ENCODE data around the gene LMO7.
"Not testable (repeated sequence)": the region's sequence is repeated elsewhere in the genome, so short reads cannot be mapped to it uniquely, and the experiment has no call there.

Gene LMO7

DNA sequence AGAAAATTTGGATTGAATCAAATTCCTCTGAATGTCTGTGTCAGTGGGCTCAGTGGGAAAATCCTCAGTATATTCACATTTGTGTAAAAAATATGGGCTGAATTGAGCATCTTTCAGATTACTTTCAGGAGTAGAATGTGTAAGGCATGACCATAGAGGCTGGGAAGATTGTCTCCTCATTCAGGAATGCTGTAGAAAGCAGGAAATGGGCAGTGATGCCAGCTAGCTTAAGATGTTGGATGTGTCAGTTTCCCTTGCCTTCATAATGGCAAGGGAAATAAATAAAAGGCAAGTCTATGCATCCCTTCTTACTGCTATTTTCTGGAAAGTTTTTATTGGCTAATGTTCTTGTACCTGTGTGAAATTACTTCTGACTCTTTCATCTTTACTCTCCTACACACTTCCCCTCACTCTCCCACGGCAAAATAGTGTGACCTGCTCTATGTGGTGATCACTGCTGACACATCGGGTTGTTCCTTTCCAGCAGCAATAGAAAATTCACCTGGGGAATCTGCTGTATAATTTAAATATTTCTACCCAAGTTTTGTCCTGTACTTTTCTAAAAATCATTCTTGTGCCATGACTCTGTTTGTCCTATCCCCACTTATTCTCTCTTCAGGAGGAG, 103.2 kb downstream of the LMO7 start:
- DNase-seq (ENCODE audit: low read depth in 1 of 2, low spot score in 1 of 2) = no peak

DNA sequence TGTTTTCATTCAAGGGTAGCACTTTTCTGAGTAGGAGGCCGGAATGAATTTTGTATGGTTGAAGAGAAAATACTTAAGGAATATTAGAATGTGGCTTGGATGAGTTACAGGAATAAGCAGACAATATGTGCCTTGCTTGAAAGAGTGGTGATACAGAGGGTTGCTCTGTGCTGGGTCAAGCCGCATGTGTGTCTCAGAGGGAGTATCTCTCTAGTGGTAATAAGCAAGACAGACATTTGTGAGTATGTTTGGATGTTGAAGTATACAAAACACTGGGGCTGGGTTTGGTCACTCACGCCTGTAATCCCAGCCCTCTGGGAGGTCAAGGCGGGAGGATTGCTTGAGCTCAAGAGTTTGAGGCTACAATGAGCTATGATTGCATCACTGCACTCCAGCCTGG, 103.9 kb downstream of the LMO7 start:
- DNase-seq (ENCODE audit: low read depth in 1 of 2, low spot score in 1 of 2) = no peak

DNA sequence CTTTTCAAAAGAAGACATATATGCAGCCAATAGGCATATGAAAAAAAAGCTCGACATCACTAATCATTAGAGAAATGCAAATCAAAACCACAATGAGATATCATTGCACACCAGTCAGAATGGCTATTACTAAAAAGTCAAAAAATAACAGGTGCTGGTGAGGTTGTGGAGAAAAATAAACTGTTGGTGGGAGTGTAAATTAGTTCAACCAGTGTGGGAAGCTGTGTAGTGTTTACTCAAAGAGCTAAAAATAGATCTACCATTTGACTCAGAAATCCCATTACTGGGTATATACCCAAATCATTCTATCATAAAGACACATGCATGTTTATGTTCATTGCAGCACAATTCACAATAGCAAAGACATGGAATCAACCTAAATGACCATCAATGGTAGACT, 106.9 kb downstream of the LMO7 start:
- DNase-seq (ENCODE audit: low read depth in 1 of 2, low spot score in 1 of 2) = not testable (repeated sequence)

DNA sequence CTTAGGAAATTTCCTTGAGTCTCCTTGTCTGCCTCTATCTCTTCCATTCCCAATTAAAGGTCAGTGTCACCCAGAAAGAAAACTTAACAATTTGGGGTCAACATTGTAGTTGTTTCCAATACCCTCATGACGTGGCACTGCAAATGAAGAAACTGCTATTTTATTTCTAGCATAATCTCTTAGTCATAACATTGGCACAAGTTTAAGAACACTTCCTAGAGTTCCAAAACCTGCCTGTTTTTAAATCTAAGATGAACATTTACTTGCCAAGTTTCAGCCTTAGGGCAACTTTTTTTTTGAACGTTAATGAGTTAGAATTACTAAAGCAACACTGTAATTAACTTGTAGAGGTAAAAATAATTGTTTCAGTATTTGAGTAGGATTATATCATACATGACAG, 108.0 kb downstream of the LMO7 start:
- no peak for DNase-seq (ENCODE audit: low read depth in 1 of 2, low spot score in 1 of 2)

DNA sequence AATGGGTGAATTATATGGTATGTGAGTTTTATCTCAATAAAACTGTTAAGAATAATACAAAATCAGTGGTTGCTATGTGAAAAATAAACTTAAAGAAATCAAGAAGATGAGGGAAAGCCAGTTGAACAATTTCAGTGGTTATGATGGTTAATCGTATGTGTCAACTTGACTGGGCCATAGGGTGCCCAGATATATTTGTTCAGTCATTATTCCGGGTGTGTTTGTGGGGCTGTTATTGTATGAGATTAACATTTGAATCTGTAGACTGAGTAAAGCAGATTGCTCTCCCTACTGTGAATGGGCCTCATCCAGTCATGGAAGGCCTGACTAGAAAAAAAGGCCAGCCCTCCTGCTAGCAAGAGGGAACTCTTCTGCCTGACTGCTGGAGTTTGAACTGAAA, 109.3 kb downstream of the LMO7 start:
- no peak for DNase-seq (ENCODE audit: low read depth in 1 of 2, low spot score in 1 of 2)

DNA sequence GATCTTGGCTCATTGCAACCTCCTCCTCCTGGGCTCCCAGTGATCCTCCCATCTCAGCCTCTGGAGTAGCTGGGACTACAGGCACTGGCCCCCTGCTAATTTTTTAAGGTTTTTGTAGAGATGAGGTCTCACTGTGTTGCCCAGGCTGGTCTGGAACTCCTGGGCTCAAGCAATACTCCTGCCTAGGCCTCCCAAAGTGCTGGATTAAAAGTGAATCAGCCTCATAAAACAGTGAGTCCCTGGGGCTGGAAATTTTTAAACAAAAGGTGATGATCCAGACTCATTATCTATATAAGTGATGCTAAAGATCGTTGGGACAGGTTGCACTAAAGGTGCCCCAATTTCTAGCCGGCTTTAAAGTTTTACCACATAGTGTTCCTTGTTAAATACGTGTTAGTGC, 112.7 kb downstream of the LMO7 start:
- DNase-seq (ENCODE audit: low read depth in 1 of 2, low spot score in 1 of 2) = no peak

DNA sequence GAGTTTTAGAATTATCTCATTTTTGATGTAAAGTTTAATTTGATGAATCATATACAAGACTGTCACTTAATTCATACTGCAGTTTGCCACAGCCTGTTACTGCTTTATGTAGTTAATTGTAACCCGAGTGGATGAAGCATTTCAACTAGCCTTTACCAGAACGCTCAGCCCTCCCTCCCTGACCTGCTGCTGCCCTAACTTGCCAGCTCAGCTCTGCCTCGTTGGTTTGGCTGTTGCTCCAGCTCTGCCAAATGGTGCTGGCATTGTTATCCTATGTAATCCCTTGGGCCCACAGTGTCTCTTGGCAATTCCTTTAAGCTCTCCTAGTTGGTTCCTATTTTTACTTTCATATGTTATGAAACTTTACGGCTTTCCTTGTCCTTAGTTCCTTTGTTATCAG, 113.3 kb downstream of the LMO7 start:
- no peak for DNase-seq (ENCODE audit: low read depth in 1 of 2, low spot score in 1 of 2)

DNA sequence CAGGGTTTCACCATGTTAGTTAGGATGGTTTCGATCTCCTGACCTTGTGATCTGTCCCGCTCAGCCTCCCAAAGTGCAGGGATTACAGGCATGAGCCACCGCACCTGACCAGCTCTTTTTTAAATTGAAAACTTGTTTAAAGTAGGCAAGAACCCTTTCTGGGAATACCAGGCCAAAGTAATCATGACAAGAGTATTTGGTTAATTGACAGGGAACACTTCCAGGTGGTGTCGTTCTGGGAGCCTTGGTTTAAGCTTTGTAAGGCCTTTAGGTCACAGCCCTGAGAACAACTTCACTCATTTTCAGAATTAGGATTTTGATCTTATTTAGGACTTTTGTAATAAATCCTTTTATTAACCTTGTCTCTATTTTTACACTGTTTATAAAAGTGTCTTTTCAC, 115.2 kb downstream of the LMO7 start:
- DNase-seq (ENCODE audit: low read depth in 1 of 2, low spot score in 1 of 2) = no peak

DNA sequence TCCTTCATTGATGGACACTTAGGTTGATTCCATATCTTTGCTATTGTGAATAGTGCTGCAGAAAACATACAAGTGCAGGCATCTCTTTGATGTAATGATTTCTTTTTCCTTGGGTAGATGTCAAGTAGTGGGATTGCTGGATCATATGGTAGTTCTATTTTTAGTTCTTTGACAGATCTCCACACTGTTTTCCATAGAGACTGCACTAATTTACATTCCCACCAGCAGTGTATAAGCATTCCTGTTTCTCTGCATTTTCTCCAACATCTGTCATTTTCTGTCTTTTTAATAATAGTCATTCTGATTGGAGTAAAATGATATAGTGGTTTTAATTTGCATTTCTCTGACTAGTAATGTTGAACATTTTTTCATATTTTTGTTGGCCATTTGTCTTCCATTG, 116.7 kb downstream of the LMO7 start:
- DNase-seq (ENCODE audit: low read depth in 1 of 2, low spot score in 1 of 2) = no peak

DNA sequence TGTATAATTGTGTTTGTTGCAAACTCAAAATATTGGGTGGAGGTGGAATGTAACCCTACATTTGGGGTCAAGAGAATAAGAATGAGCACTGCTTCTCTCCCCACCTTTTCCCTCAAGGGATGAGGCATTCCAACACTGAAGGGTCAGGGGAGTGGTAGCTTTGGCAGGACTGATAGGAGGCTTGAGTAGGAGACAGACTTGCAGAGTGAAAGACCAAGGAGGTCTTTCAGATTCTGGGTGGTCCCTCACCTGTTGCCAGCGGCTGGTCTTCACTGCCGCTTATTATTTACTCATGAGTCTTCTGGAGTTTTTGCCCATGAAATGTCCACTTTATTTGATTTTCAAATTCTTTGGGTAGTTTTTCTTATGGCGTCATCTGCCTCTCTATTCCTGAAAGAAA, 118.8 kb downstream of the LMO7 start:
- no peak for DNase-seq (ENCODE audit: low read depth in 1 of 2, low spot score in 1 of 2)

DNA sequence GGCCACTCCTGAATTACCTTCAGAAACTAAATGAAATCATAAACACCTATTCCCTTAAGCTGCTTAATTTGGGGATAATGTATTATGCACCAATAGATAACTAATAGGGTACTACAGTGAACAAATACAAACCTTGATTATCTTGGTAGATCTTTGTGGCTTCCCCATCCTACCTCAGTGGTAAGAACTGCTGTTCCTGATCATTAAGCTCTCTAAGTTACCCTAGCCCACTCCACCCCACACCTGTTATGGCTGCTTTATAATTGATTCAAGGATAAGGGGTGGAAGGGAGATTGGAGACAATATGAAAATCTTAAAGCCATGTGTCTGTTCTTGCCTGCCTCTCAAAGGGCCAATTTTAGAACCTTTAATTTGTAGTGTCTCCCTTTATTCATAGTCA, 121.2 kb downstream of the LMO7 start:
- no peak for DNase-seq (ENCODE audit: low read depth in 1 of 2, low spot score in 1 of 2)

DNA sequence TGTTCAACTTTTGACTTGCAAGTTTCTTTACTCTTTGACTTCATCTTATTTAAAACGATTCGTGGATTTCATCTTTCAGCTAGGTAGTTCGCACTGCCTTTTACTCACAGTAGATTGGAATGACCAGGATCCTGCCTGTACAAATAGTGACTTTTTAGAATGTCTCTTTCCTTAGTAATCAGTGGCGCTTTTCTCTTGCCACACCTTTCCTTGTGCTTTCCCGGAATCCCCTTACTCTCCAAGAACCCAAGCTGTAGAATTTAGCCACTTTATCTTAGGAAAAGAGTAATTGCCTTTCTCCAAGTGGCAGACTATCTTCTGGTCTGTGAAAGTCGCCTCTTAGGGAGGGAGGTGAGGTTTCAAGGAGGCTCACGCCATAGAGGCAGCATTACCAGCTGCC, 123.4 kb downstream of the LMO7 start:
- no peak for DNase-seq (ENCODE audit: low read depth in 1 of 2, low spot score in 1 of 2)

DNA sequence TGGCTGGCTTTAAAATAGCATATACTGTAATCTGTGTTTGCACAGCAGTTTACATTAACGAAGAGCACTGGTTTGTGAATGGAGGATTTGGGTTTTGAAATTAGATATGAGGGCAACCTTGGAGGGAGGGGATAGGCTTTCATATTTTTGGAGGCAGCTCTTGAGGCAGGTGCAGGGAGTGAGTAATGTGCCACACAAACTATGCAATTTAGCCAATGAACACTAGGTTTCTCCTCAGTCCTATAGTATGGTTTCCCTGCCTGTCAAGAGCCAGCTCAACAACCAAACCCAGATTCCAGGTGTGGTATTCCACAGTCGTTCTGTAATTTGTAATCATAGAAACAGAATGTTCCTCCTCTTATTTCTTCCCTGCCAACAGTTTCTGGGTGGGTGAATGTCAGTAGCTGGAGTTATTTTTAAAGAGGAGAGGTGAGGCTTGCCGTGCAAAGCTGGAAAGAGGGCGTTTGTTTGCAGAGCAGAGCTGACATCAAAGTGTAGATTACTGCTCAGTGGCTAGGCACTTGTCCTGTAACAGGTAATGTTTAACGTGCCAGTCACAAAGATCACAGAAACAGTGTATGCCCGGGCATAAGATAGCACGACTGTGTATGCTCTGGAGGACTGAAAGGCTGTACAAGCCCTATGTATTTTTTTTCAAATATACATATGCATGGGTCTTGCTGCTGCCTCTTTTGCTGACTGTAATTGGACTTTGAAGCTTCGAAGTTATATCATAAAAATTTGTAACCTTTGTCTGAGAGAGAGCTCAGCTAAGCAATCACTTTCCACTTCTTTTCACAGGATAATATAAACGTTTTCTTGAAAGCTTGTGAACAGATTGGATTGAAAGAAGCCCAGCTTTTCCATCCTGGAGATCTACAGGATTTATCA, 124.2 kb downstream of the LMO7 start:
- DNase-seq (ENCODE audit: low read depth in 1 of 2, low spot score in 1 of 2) = no peak

DNA sequence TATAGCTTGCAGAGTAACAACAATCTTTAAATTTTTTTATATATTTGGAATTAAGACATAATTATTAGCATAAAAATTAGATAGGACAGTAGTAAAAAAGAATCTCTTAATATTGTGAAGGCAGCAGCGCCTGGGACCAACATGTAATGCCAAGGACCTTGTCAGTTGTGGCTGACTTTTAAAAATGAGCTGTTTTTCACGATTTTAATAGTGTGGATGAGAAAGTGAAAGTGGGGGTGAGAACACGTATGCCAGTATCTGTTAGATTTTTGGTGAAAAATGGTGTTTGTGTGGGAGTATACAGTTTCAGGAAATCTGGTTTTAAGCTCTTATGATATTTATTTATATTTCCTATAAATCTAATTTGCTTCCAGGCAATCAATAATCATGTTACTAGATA, 125.2 kb downstream of the LMO7 start:
- no peak for DNase-seq (ENCODE audit: low read depth in 1 of 2, low spot score in 1 of 2)

DNA sequence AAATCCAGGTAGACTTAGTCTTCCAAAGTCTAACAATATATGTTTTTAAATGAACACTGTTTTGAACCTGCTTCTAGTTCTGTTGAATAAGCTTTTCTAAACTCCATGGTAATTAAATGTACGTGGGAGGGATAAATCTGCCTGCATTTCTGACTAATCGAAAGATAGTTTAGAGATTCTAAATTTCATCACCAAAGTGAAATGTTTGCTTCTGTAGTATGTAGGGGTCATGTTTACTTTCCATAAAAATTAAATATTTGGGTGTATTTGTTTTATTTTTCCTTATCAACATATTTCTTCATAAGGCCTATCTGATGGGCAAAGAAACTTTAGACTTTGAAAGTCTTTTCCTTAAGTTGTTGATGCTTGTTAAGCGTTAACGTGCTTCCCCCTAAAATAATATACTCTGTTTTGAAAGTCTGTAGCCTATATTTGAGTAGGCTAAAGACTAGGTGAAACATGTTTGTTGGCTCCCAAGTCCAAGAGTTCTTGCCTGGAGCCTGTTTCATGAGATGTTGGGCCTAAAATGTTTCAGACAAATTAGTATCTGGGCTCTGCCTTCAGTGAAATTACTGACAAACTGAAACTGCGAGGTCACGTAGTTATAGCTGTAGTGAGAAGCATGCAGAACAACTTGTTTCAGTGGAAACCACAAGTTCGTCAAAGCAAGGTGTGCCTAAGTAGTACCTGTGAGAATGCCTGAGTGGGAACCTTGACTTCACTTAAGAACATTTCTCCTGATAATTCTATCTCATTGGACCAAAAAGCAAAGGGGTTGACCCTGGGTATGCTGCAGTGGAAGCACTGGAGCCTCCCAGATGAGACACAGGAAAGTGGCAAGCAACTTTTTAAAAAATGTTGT, 126.2 kb downstream of the LMO7 start:
- DNase-seq (ENCODE audit: low read depth in 1 of 2, low spot score in 1 of 2) = no peak

DNA sequence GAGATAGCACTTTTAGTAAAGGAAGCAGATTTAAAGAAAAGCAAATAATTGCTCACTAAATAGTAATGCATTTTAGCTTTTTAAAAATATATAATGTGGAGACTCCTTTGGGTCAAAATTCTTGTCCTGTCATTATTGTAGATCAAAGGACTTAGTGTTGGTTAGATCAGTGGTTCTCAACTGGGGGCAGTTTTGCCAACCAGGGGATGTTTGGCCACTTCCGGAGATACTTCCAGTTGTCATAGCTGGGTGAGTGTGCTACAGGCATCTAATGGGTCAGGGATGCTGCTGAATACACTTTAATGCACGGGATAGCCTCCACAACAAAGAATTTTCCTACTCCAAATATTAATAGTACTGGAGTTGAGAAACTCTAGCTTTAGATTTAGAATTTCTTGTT, 126.8 kb downstream of the LMO7 start:
- no peak for DNase-seq (ENCODE audit: low read depth in 1 of 2, low spot score in 1 of 2)

DNA sequence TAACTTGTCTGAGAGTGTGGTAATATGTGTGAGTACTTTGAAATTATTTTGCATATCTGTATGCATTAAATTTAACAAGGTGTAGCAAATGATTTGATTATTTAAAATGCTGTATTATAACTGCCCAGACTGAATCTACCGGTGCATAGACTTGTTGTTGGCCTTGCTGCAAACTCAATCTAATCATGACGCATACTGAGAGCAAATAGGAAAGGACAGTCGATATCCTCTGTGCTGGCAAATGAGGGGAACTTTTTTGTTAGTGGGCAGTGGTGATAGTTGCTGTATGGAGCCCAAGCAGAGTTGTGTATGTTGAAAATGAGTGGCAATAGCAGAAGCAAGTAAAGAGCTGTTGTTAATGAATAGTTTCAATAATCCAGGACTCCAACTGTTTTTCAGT, 127.4 kb downstream of the LMO7 start:
- DNase-seq (ENCODE audit: low read depth in 1 of 2, low spot score in 1 of 2) = no peak

DNA sequence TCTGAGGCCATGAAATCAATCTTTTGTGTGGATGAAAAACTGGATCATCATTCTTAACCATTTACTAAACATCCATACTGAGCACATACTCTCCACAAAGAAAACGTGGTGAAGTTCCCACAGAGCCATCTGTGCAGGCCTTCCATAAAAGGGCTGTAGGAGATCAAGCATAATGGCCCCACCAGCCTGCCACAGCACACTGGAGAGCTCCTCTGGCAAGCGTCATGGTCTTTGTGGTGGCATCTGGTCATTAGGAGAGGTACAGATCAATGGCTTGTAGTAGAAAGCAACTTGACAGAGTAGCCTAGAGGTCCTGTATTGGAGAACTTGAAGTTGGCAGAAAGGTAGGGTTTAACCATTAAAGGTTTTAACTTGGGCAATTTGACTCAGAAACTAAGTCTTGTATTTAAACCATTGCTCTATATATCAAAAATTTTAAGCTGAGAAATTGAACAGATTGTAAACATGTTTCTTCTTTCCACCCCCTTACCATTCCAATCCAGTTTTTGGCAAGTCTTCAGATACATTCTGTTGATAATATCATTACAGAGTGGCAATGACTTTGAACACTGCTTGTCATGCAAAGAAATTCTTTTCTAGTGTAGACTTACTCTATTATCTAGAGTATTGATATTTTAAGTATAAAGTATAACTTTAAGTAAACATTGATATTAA, 128.3 kb downstream of the LMO7 start:
- no peak for DNase-seq (ENCODE audit: low read depth in 1 of 2, low spot score in 1 of 2)

DNA sequence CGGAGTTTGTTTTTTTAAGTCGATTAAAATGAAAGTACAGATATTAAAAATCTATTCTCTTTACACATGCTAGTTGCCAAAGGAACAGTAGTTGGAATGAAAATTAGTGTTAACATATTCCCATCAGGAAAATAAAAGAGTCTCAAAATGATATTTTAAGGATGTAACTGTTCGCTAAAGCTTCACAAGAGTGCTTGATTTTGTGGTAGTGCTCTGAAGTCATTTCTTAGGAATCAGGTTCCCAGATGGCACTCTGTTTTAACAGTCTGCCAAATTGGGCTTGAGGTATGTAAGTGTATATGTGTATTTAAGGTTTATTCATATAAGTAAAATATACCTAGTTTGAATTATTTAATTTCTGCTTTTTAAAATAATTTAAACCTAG, 128.8 kb downstream of the LMO7 start:
- no peak for DNase-seq (ENCODE audit: low read depth in 1 of 2, low spot score in 1 of 2)

DNA sequence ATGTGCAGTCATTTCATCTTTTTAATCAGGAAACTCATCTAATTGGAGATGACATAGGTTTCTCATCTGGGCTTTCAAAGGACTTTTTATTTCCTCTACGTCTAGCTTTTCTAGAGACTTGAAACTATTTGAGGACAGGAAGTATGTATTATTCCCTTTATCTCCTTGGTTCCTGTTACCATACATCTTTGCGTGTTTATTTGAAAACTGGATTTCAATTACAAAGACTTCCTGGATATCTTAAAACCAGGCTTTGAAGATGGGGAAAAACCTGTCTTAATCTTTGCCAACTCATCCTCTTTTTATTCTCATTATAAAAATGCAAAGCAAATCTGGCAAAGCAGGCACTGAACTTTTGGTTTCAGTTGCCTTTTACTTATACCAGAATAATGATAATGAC, 130.5 kb downstream of the LMO7 start:
- DNase-seq (ENCODE audit: low read depth in 1 of 2, low spot score in 1 of 2) = no peak

DNA sequence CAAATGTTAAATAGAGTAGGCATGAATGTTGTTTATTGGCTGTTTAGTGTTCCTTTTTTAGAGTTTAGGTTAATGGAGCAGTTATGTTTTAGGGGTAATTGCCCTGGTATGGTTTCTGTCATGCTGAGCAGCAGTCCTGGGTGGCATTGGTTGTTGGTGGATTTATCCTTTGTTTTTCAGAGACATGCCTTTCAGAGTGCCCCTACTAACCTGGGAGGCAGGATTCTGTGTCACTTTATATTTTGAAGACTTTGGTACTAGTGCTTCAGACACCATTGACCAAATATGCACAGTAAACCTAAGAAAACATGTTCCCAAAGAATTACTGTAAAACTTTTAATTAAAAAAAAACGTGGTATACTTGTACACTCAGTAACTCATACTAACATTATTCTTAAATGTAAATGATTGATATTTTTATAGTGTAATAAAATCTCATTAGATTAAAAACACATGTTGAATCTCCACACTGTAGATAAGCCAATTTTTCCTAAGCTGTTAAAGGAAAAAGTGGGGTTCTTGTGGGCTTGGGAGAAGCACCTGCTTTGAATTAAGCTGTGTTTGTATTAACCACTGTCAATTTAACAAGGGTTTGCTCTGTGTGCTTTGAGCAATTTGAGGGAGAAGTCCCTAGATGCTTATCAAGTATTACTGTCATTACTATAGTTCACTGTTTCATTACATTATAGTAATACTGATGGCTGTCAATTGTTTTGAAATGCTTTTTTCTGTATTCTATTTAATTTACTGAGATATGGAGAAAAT, 133.2 kb downstream of the LMO7 start:
- no peak for DNase-seq (ENCODE audit: low read depth in 1 of 2, low spot score in 1 of 2)
